Fibroblast of skin of left quadriceps (primary cell): ENCODE measurements around the gene RPGRIP1.
"Not testable (repeated sequence)": the region's sequence is repeated elsewhere in the genome, so short reads cannot be mapped to it uniquely, and the experiment has no call there.

ENCODE experiments used
- DNase-seq, 2 experiments: peaks; one replicate each; pipeline ENCODE4 v3.0.0-alpha.2; 2013; ENCODE audit warnings: low read depth in 2 of 2

The RPGRIP1 gene

DNA sequence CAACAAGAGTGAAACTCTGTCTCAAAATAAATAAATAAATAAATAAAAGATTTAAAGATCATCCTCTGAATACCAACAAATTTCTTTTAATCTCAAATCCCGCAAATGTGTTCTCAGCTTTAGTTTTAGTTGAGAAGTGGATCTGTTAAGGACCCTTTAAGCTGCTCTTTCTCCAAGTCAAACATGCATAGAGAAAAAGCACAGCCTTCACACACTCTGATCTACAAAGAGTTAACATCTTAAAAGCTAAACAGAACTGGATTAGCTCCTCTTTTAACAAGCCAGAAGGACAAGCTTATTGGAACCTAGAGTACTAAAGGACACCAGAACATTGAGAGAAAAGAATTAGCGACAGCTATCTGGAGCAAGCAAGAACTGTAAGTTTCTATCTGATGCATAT lies at the start of gene RPGRIP1:
RPGRIP1 (plus strand) TSS at position 301 of the 400 bp plus-strand sequence. CDS start 7,894 bp downstream, outside the sequence.
- no peak for DNase-seq

- DNase-seq, result no peak
These were observed 48.7 kb upstream of the RPGRIP1 start for GRCh38 chr14:21231020-21231652.

GRCh38 chr14:21233457-21234076 lies 46.3 kb upstream of the RPGRIP1 start:
- no peak for DNase-seq

DNA sequence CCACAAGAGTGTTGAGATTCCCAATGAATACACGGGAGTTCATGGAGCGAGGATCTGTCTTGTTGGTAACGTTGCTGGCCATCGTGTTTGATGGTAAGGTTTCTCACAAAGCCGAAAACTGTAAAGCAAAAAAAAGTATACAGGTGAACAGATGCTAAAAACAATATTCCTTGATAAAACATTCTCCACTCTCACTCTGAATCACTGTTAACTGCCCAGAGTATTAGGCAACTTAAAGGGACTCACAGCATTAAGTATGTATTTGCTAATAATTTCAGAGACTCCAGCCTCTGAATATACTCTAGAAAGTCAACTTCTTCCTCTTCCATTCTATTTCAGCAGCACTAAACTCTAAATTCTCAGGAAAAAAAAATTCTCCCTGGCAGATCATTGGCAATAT lies 45.8 kb upstream of the RPGRIP1 start:
- no peak for DNase-seq

- DNase-seq, result no peak
These were observed 42.7 kb upstream of the RPGRIP1 start for GRCh38 chr14:21236948-21237797.

DNA sequence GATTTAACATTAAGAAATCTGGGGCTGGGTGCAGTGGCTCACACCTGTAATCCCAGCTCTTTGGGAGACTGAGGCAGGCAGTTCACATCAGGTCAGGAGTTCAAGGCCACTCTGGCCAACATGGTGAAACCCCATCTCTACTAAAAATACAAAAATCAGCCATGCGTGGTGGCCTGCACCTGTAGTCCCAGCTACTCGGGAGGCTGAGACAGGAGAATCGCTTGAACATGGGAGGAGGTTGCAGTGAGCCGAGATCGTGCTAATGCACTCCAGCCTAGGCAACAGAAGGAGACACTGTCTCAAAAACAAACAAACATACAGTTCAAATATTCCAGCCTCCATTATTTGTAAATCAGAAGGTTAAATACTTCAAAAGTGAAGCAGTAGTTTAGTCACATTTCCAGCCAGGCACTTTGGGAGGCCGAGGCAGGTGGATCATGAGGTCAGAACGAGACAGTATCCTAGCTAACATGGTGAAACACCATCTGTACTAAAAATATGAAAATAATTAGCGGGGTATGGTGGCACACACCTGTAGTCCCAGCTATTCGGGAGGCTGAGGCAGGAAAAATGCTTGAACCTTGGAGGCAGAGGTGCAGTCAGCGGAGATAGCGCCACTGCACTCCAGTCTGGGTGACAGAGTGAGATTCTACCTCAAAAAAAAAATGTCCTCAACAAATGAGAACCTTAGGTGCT lies 40.9 kb upstream of the RPGRIP1 start:
- no peak for DNase-seq

- DNase-seq, result no peak
These were observed 39.5 kb upstream of the RPGRIP1 start for GRCh38 chr14:21240417-21240816.

- peak in 1 of 2 experiments; percentile 32 for DNase-seq
These were observed 38.6 kb upstream of the RPGRIP1 start for GRCh38 chr14:21241218-21241819.

DNA sequence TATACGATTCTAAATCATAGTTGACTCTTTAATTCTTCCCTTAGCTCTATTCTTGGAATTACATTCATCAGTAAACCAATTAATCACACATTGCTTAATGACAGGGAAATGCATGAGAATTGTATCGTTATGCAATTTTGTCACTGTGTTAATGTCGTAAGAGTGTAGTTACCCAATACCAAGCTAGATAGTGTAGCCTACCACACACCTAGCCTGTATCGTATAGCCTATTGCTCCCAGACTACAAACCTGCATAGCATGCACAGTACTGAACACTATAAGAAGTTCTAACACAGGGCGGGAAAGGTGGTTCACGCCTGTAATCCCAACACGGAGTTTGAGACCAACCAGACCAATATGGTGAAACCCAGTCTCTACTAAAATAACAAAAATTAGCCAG lies 35.3 kb upstream of the RPGRIP1 start:
- DNase-seq, result no peak

- no peak for DNase-seq
These were observed 34.1 kb upstream of the RPGRIP1 start for GRCh38 chr14:21245813-21246212.

- no peak for DNase-seq
These were observed 31.5 kb upstream of the RPGRIP1 start for GRCh38 chr14:21248338-21248737.

DNA sequence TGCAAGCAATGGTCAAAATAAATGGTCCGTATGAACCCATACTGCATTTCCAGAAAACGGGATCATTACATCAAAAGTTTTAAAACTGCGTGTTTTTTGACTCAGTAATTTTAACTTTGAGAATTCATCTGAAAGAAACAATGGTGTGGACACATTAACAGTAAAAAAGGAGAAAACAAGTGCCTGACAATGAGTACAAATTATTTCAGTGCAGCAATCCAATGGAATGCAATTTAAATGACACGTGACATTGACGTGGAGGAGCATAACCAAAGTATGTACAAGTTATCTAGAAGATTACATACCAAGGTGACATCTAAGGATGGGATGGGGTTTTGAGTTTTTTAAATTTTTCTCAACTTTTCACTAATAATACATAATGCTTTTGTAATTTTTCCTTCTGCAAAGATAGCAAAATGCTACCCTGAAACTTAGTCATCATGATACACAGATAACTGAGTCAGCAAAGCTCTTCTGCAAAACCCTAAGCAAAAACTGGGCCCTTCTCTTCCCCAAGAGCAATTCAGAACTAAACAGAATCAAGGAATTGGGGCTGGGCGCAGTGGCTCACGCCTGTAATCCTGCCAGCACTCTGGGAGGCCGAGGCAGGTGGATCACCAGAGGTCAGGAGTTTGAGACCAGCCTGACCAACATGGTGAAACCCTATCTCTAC lies 31.0 kb upstream of the RPGRIP1 start:
- no peak for DNase-seq

GRCh38 chr14:21251215-21251614 lies 28.7 kb upstream of the RPGRIP1 start:
- DNase-seq, result no peak

- DNase-seq, result no peak
These were observed 27.7 kb upstream of the RPGRIP1 start for GRCh38 chr14:21252149-21252548.

DNA sequence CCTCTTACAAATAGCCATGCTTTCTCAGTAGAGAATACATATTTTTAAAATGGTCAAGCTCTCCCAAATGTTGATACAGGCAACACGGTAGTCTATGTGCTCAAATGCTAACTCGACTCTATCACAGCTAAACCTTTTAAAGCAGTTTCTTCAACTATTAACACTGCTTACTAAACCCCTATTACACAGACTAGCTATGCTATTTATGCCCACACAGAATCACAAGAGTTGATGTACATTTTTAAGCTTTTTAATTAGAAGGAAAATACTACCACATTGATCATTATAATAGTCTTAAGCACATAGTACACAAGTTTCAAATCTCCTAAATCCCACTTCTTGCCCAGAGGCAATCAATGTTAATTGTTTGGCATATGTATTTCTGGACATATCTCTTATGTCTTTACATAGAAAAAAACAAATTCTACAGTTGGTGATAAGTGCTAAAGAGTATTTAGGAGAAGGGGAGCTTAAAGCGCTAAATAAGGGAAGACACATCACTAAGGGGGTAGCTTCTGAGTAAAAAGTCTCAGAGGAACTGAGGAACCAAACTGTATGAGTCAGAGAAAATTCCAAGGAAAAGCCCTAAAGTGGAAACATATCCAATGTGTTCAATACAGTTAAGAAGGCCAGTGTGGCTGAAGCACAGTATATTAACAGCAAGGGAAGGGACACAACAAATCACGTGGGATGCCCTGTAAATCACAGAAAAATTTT lies 24.3 kb upstream of the RPGRIP1 start:
- peak; percentile 41 to 53 for DNase-seq

DNA sequence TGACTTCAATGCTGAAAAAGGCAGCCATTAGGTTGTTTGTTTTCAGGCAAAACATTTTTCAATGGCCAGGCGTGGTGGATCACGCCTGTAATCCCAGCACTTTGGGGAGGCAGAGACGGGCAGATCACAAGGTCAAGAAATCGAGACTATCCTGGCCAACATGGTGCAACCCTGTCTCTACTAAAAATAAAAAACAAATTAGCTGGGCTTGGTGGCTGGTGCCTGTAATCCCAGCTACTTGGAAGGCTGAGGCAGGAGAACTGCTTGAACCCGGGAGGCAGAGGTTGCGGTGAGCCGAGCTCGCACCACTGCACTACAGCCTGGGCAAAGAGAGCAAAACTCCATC lies 23.8 kb upstream of the RPGRIP1 start:
- DNase-seq, result not testable (repeated sequence)

- DNase-seq, result no peak
These were observed 23.1 kb upstream of the RPGRIP1 start for GRCh38 chr14:21256539-21257393.

DNA sequence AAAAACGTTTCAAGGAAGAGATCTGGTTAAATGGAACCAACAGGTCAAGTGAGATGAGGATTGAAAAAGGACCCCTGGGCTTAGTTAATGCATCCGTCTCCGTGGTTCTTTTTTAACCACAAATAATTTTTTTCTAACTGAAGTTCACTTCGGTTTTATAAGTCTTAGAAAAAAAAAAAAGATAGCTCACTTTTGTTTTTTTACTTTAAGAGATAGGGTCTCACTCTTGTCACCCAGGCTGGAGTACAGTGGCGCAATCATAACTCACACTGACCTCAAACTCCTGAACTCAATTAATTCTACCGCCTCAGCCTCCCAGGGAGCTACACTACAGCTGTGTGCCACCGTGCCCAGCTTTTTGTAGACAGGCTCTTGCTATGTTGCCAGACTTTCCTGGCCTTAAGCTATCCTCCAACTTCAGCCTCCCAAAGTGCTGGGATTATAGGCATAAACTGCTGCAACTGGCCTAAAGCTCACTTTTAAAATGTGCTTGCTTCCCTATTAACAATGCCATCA lies 22.4 kb upstream of the RPGRIP1 start:
- no peak for DNase-seq
